ENCODE measurements around the gene SPEG.
"Not testable (repeated sequence)": the region's sequence is repeated elsewhere in the genome, so short reads cannot be mapped to it uniquely, and the experiment has no call there.

SPEG gene

DNA sequence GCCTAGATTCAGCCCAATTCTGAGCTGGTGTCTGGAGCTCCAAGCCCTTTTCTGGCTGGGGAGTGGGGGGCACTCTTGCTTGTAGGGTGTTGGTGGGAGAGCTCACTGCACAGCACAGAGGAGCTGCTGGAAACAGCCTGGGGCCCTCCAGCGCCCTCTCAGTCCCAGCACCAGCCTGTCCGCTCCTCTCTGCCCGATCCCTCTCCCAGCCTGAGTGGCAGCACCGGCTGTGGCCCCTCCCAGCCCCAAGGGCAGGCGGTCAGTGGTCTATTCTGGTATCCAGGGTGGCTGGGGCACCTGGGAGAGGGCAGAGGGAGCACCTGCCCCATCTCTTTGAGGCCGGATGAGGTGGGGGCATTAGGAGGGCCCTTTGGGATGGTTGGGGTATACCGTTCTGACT is 29.7 kb upstream of the SPEG start:
- DNase-seq (ENCODE audit: low read depth, low spot score), result peak; percentile 68

DNA sequence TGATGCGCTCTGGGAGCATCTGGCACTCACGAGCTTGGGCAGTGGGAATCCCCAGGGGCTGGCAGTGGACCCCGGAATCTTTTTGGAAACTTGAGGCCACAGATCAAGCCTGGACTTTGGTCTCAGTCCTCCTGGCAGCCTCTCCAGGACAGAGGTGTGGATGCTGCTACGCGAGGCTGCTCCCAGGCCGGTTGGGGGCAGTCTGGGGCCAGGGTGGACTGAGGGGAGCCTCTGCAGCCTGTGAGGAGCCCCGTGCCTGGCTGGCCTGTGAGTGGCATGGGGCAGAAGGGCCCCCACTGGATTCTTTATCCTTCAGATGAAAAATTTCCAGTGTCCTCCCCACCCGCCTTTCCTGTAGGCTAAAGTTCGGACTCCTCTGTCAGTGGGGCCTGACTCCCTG is 29.2 kb upstream of the SPEG start:
- DNase-seq (ENCODE audit: low read depth, low spot score), result peak; percentile 44

DNA sequence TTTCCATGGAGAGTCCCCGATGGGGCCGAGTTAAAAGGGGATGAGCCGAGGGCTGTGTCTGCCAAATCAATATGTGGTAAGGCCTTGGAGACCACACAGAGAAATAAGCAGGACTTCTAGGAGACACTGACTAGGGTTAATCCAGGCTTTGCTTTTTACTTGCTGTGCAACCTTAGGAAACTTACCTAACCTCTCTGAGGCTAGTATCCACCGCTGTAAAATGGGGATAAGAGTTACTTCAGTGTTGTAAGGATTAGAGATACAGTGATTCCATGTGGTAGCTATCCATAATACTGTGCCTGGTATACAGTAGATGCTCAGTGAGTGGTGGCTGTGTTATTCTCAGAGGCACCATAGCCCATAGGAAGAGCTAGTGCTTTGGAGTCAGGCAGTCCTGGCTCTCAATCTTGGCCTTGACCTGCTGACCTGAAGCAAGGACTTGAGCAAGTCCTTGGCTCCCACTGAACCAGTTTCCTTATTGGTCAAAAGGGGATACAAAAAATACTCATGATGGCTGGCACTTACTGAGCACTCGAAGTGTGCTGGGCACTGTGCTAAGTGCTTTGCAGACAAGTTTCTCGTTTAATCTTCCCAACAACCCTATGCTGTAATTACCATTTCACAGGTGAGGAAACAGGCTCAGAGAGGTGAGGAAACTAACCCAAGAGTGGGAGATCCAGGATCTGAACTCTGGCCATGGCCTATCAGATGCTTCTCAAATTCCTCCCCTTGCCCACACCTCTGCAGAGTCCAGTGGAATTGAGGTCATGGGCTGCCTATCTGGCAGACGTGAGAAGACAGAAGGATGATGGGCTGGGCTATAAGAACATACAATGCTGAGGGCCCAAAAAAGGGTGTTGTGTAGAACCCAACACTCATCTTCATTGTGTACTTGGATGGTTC is 28.4 kb upstream of the SPEG start:
- DNase-seq (ENCODE audit: low read depth, low spot score), result no peak

DNA sequence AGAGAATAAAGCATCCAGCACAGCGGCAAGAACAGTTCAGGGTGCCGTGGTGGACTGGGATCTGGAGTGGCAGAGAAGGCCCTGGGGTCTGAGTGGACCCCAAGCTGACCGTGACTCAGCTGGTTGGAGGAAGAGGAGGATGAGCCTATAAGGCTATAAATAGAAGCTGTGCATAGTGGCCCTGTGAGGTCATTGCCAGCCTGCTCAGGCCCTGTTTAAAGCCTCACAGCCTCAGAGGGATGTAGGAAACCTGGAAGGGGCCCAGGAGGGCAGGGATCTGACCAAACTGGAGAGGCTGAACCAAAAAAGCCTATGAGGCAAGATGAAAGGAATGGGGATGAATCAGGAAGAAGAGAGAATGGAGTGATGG is 27.8 kb upstream of the SPEG start:
- peak; percentile 59 for DNase-seq (ENCODE audit: low read depth, low spot score)

DNA sequence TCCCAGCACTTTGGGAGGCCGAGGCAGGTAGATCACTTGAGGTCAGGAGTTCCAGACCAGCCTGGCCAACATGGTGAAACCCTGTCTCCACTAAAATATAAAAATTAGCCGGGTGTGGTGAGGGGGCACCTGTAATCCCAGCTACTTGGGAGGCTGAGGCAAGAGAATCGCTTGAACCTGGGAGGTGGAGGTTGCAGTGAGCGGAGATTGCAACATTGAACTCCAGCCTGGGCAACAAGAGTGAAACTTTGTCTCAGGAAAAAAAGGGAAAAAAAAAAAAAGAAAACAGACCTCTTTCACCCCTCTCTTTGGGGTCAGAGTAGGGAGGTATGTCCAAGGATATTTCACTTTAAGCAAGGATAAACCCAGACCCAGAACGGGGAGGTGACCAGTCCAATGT is 27.3 kb upstream of the SPEG start:
- DNase-seq (ENCODE audit: low read depth, low spot score), result not testable (repeated sequence)

DNA sequence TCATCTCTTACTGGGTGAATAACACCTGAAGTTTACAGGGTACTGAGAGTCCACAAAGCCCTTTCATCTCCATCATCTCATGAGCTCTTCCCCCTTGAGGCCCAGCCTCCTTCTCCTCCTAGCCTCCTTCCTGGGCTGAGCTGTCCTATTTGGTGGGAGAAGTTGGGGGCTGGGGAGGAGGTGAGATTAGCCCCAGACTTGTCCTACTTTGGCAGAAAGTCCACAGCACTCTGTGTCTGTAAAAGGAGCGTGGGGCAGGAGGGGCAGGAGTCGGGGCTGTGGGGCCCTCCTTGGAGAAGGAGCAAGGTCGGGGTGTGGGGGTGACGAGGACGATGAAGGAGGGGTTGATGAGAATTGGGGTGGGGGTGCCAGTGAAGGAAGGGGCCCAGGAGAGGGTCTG is 26.4 kb upstream of the SPEG start:
- DNase-seq (ENCODE audit: low read depth, low spot score), result no peak

DNA sequence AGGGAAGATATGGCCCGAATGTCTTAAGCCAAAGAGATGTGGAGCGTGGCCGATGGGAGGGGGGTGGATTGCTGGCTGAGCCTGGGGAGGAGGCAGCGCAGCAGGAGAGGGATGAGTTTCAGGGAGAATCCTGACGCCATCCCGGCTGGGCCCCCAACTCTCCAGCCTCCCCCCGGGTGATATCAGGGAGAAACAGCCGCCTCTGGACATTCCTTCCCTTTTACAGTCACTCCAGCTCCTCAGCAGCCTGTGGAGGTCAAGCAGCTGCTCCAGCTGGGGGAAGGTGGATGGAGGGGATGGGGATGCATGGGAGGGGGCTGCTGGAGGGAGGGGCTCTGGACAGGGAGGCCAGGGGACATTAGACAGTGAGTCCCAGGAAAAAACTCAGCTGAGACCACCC is 26.0 kb upstream of the SPEG start:
- no peak for DNase-seq (ENCODE audit: low read depth, low spot score)

DNA sequence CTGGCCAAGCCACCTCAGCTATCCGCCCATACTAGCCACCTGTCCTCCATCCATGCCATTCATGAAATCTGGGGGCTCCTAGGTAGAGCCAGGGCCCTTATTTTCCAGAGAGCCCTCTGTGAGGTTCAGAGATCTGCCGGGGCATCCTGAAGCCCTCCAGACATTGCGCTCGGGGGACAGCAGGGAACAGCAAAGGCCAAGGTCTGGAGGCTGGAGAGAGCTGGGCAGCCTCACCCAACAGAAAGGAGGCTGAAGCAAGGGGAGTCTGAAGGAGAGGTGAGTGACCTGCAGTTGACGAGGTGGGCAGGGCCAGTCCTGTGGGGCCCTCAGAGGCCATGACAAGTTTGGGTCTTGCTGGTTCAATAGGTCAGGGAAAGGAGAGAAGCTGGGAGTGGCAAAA is 25.0 kb upstream of the SPEG start:
- DNase-seq (ENCODE audit: low read depth, low spot score), result no peak

DNA sequence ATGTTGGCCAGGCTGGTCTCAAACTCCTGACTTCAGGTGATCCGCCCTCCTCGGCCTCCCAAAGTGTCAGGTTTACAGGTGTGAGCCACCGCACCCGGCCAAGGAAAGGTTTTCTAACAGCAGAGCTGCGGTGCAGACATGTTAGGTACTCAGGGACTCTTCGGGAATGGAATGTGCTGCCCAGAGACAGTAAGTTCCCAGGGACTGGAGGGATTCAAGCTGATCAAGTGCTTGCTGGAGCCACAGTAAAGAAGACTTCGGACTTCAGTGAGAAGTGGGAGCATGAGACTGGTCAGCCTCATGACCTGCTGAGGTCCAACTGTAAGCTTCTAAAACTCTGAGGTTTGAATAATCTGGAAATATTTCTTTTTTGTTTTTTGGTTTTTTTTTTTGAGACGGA is 24.3 kb upstream of the SPEG start:
- DNase-seq (ENCODE audit: low read depth, low spot score), result no peak

DNA sequence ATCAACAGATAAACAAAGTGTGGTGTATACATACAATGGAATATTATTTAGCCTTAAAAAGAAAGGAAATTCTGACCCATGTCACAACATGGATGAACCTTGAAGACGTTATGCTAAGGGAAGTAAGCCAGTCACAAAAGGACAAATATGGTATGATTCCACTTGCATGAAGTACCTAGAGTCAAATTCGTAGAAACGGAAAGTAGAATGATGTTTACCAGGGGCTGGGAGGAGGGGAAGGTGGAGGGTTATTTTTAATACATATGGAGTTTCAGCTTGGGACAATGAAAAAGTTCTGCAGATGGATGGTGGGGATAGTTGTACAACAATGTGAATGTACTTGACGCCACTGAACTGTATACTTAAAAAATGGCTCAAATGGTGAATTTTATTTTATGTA is 19.8 kb upstream of the SPEG start:
- no peak for DNase-seq (ENCODE audit: low read depth, low spot score)

DNA sequence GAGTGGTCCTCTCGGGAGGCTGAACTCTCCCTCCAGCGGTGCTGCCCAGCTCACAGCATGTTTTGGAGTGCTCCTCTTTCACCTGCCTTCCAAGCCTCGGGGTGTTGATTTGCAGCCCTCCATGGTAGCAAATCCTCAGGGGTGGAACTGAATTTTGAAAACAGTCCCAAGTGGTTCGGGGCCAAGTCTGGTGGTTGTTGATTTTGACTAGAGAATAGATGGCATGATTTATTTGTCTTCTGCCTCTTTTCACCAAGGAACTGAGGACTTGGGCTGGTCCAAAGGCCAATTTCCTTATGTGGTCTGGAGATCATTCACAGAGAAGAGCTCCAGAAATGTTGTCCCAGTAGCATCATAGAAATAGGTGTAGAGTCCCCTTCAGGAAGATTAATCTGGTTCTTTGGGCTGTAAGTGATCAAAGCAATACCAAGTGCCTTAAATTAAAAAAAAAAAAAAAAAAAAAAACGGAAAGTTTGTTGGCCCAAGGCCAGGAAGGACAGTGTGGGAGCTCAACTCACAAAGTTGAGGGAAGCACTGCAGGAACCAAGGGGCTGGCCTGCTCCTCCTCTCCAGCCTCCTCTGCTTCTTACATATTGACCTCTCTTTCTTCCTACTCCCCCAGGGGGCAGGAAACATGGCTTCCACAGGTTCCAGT is 18.9 kb upstream of the SPEG start:
- no peak for DNase-seq (ENCODE audit: low read depth, low spot score)

DNA sequence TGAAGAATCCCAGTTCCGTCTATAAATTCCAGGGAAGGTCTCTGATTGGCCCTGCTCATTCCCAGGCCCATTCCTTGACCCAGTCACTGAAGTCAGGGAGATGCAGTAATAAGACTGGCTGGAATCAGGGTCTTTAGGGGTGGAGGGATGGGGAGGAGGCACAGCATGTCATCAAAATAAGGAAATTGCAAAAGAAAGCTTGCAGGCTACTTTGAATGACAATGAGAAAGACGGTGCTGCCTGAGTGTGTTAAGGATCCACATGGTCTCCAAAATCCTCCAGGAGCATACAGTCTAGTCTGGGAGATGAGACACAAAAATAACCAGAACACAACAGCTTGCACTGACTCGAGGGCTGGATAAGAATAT is 18.4 kb upstream of the SPEG start:
- DNase-seq (ENCODE audit: low read depth, low spot score), result peak; percentile 68

DNA sequence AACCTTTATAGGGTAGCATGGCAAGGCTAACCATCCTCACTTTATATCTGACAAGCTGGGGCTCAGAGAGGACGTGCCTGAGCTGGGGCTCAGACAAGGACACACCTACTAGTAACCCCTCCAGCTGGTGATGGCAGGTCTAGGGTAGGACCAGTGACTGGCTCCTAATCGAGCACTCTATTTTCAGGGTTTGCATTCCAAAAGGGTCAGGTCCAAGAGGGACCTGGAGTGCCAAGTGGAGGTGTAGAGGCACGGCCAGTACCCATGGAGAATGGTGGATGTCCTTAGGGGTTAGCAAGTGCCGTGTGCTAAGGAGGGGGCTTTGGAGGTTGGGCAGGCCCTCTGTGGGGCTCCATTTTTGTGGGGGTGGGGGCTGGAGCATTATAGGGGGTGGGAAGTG is 17.7 kb upstream of the SPEG start:
- DNase-seq (ENCODE audit: low read depth, low spot score), result no peak

DNA sequence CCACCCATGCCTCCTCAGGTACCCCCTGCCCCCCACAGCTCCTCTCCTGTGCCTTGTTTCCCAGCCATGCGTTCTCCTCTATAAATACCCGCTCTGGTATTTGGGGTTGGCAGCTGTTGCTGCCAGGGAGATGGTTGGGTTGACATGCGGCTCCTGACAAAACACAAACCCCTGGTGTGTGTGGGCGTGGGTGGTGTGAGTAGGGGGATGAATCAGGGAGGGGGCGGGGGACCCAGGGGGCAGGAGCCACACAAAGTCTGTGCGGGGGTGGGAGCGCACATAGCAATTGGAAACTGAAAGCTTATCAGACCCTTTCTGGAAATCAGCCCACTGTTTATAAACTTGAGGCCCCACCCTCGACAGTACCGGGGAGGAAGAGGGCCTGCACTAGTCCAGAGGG is 17.3 kb upstream of the SPEG start:
- DNase-seq (ENCODE audit: low read depth, low spot score), result no peak

DNA sequence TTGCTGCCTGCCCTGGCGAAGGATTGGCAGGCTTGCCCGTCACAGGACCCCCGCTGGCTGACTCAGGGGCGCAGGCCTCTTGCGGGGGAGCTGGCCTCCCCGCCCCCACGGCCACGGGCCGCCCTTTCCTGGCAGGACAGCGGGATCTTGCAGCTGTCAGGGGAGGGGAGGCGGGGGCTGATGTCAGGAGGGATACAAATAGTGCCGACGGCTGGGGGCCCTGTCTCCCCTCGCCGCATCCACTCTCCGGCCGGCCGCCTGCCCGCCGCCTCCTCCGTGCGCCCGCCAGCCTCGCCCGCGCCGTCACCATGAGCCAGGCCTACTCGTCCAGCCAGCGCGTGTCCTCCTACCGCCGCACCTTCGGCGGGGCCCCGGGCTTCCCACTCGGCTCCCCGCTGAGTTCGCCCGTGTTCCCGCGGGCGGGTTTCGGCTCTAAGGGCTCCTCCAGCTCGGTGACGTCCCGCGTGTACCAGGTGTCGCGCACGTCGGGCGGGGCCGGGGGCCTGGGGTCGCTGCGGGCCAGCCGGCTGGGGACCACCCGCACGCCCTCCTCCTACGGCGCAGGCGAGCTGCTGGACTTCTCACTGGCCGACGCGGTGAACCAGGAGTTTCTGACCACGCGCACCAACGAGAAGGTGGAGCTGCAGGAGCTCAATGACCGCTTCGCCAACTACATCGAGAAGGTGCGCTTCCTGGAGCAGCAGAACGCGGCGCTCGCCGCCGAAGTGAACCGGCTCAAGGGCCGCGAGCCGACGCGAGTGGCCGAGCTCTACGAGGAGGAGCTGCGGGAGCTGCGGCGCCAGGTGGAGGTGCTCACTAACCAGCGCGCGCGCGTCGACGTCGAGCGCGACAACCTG is 16.3 kb upstream of the SPEG start, which contains the start of gene DES:
Gene DES, plus strand, starts transcription at position 223 of the 857 bp plus-strand sequence. Its CDS starts 86 bp downstream, at position 309.
- DNase-seq (ENCODE audit: low read depth, low spot score), result peak; percentile 53

DNA sequence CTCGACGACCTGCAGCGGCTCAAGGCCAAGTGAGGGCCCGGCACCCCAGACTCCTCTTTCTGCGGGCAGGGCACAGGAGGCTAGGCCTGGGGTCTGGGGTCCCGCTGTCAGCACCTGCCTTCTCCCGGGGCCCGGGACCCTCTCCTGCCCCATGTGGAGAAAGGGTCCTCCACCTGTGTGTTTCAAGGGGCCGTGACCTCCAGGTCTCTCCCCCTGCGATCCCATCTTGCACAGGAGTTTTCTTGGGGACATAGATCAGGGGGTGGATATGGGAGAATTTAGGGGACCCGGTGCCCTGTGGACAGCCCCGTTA is 15.7 kb upstream of the SPEG start:
- no peak for DNase-seq (ENCODE audit: low read depth, low spot score)

DNA sequence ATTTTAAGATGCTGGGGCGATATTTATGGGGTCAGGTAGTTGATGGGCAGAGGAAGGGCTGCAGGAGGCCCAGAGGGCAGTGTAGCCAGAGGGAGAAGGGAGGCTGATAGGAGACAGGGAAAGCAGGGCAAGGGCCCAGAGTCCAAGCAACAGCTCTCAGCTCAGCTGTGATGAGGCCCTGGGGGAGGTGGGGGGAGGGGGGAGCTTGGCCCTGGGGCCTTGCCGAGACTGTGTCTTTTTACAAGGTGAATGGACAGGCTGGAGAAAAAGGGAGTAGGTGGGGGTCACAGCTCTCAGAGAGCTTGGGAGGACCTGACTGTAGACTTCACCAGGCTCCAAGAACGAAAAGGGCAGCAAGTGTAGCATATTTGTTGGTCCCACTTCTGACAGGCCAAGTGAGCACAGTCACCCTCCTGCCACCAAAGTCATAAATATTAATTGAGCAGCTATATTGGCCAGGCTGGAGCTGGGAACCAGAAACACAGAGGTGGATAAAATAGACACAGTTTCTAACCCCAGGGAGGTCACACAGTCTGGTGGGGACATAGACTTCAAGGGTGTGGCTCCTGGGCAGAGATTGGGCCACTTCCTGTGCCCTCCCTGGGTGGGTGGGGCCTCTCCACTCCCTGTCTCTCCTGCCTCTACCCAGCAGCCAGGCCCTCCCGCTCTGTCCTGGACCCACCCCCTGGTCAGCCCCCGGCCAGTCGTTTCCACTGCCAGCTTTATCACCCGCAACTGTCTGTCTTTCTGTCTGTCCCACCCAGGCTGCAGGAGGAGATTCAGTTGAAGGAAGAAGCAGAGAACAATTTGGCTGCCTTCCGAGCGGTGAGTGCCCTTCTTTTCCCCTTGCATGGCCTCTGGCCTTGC is 15.1 kb upstream of the SPEG start:
- no peak for DNase-seq (ENCODE audit: low read depth, low spot score)

DNA sequence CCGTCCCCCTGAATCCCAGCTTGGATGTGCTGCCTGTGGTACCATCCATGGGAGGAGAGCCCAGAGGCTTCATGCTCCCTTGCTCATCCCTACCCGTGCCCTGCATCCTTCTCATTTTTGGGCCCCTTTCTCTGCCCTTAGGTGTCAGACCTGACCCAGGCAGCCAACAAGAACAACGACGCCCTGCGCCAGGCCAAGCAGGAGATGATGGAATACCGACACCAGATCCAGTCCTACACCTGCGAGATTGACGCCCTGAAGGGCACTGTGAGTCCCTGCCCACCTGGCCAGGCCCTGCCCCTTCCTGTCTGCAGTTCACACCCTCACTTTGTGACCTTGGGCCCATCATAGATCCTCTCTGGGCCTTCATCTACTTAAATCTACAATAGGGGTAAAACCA is 14.0 kb upstream of the SPEG start:
- DNase-seq (ENCODE audit: low read depth, low spot score), result no peak

DNA sequence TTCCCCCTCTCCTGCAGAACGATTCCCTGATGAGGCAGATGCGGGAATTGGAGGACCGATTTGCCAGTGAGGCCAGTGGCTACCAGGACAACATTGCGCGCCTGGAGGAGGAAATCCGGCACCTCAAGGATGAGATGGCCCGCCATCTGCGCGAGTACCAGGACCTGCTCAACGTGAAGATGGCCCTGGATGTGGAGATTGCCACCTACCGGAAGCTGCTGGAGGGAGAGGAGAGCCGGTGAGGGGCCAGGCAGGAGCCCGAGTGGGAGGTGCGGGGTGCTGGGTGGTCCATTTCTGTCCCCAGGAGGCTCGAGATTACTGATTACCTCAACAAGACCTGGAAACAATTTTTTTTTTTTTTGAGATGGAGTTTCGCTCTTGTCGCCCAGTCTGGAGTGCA is 13.3 kb upstream of the SPEG start:
- no peak for DNase-seq (ENCODE audit: low read depth, low spot score)

DNA sequence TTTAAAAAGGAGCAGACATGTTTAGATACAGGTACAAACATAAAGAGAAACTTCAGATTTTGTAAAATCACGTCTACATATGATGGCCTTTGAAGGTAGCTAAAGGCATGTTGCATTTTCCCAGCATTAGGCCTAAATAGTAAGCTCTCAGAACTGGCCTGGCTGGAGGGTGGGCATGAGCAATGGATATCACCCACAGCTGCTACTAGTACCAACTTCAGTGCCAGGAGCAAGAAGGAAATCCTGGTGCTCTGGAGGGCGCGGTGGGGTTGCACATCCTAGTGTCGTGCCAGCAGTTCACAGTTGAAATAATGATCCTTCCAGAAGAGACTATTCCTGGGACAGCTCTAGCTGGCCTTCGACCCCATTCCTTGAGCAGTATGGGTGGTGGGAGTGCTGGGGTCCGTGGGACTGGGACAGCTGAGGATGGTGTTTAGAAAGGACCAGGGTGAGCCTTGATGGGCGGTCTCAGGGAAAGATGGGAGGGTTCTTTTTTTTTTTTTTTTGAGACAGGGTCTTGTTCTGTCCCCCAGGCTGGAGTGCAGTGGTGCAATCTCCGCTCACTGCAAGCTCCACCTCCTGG is 11.6 kb upstream of the SPEG start:
- no peak for DNase-seq (ENCODE audit: low read depth, low spot score)
